Measurements from ENCODE around the gene AK3.

DNA sequence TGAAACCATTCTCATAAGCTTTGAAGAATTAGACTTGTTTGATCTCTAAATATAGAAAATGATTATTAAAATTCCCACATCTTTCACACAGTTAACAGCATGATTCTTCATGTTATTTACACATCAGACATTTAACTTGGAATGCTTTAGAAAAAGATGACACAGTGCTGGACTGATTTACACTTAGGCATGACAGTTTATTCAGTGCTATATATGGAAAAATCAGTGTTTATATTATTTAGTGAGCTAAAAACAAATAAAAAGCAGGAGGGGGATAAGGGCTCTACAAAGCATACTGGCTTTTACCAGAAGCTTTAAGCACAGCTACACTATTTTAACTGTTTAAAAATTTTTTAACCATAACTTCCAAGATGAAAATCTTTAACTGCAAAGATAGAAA, 31.6 kb downstream of the AK3 start:
- TF ChIP-seq, protein P1, sequence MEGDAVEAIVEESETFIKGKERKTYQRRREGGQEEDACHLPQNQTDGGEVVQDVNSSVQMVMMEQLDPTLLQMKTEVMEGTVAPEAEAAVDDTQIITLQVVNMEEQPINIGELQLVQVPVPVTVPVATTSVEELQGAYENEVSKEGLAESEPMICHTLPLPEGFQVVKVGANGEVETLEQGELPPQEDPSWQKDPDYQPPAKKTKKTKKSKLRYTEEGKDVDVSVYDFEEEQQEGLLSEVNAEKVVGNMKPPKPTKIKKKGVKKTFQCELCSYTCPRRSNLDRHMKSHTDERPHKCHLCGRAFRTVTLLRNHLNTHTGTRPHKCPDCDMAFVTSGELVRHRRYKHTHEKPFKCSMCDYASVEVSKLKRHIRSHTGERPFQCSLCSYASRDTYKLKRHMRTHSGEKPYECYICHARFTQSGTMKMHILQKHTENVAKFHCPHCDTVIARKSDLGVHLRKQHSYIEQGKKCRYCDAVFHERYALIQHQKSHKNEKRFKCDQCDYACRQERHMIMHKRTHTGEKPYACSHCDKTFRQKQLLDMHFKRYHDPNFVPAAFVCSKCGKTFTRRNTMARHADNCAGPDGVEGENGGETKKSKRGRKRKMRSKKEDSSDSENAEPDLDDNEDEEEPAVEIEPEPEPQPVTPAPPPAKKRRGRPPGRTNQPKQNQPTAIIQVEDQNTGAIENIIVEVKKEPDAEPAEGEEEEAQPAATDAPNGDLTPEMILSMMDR (IDR thresholded peaks at IDR 0.05) = no peak
- TF ChIP-seq POLR2A (IDR thresholded peaks at IDR 0.05) = no peak

Measured in Peyer's patch (tissue), 4 donors.